ENCODE results near the gene DPF1.

The DPF1 gene

GRCh38 chr19:38163419-38164290, 60.4 kb downstream of the DPF1 start:
- DNase-seq (ENCODE audit: low read depth): no peak

- no peak for DNase-seq (ENCODE audit: low read depth)
Observed at GRCh38 chr19:38162632-38163031, 61.4 kb downstream of the DPF1 start.

GRCh38 chr19:38162094-38162493, 61.9 kb downstream of the DPF1 start:
- DNase-seq (ENCODE audit: low read depth): no peak
